HTR-8/SVneo (cell line): ENCODE measurements around the gene TP73.

Experiments used
- DNase-seq: peaks from one replicate; pipeline ENCODE4 v3.0.0; 2011; ENCODE audit warnings: low spot score, mixed read lengths; ENCODE audit not compliant: insufficient read length
- FAIRE-seq: peaks from 2 replicates; lab custom pipeline; 2011; peaks lifted over from hg19 to GRCh38; lab: Jason Lieb, UNC

Gene TP73

GRCh38 chr1:3772715-3773571, 120.6 kb downstream of the TP73 start, which contains the start of gene SMIM1:
TSS of gene SMIM1 (plus strand) at chr1:3772749. CDS start at chr1:3775374, 2,625 bp downstream.
- DNase-seq (no peak), FAIRE-seq (no peak)

GRCh38 chr1:3773572-3774275, 121.4 kb downstream of the TP73 start:
- DNase-seq (no peak), FAIRE-seq (no peak)

- DNase-seq (no peak), FAIRE-seq (no peak)
Measured at GRCh38 chr1:3774276-3774945, 122.1 kb downstream of the TP73 start.

- FAIRE-seq, result no peak
- DNase-seq, result no peak
Measured at GRCh38 chr1:3774946-3775489, 122.7 kb downstream of the TP73 start.

- peak; percentile 35 for DNase-seq
- no peak for FAIRE-seq
Measured at GRCh38 chr1:3775490-3776230, 123.3 kb downstream of the TP73 start.

GRCh38 chr1:3776231-3776961, 124.1 kb downstream of the TP73 start:
- FAIRE-seq (no peak), DNase-seq (no peak)

- no peak for DNase-seq
Measured at GRCh38 chr1:3777078-3777547, 124.8 kb downstream of the TP73 start.

GRCh38 chr1:3777647-3778589, 125.6 kb downstream of the TP73 start:
- no peak for DNase-seq
- no peak for FAIRE-seq

More at GRCh38 chr1:3777078-3777547, 124.8 kb downstream of the TP73 start:
- no peak for FAIRE-seq

- DNase-seq, result no peak
- no peak for FAIRE-seq
Measured at GRCh38 chr1:3778590-3779264, 126.4 kb downstream of the TP73 start.

GRCh38 chr1:3779265-3779911, 127.1 kb downstream of the TP73 start:
- DNase-seq, result no peak
- FAIRE-seq, result no peak

GRCh38 chr1:3779912-3780416, 127.6 kb downstream of the TP73 start:
- DNase-seq (no peak), FAIRE-seq (no peak)

- no peak for DNase-seq
- FAIRE-seq, result no peak
Measured at GRCh38 chr1:3780901-3781300, 128.6 kb downstream of the TP73 start.

GRCh38 chr1:3783651-3784474, 131.5 kb downstream of the TP73 start:
- DNase-seq (no peak), FAIRE-seq (no peak)

GRCh38 chr1:3785045-3785444, 132.7 kb downstream of the TP73 start:
- DNase-seq (no peak), FAIRE-seq (no peak)

- no peak for FAIRE-seq
- no peak for DNase-seq
Measured at GRCh38 chr1:3785456-3786157, 133.3 kb downstream of the TP73 start.
